K562 (cell line): ENCODE data around the gene IDH2. TPM values are rescaled to one million over a fixed set of nuclear protein-coding genes. Genes with fewer than 3 reads are reported as not detected.
A peak's percentile ranks its signal among the peaks of the same experiment; 100 is the strongest.

Experiments
- ATAC-seq: fragments of 200-7000 bp; cut with Tn5 transposase; 3 replicates; pipeline ENCODE4 v1.9.1; 2020; ENCODE audit warnings: moderate library complexity
- BruUV-seq: library from RNA; stranded (reverse); fragments of 400-500 nt; replicated peaks from 2 replicates; lab custom pipeline; 2021; lab: Mats Ljungman, UMichigan
- CTCF ChIA-PET: fragments of 300-600 bp; formaldehyde crosslinking; extraction: SDS; loops from one replicate; lab custom pipeline; 2021; ENCODE audit warnings: low intra/inter-chr PET ratio; lab: Yijun Ruan, JAX
- POLR2A ChIA-PET: fragments of 300-600, 350-650 bp; sonication (Branson Sonifier 250); formaldehyde crosslinking; extraction: SDS; loops from one replicate; lab custom pipeline; 2021; ENCODE audit warnings: antibody characterized with exemption, inconsistent platforms; lab: Yijun Ruan, JAX
- DNase-seq, 4 experiments: peaks; one replicate each; pipeline versions ENCODE4 v3.0.0 to v3.0.0-alpha.2; 2011 to 2018; ENCODE audit warnings: low spot score in 3 of 4, mixed read lengths in 3 of 4; ENCODE audit errors: extremely low read depth in 1 of 4
- FAIRE-seq: peaks from 2 replicates; lab custom pipeline; 2011; peaks lifted over from hg19 to GRCh38; lab: Jason Lieb, UNC
- H2AFZ ChIP-seq: 2 replicates; pipeline ENCODE4 v1.6.0; 2011; ENCODE audit warnings: low read depth, low read length, control low read depth, inconsistent platforms
- H3K27ac ChIP-seq: fragments of 200-600 bp; 3 replicates; pipeline ENCODE4 v1.8.0; 2011; ENCODE audit warnings: low read depth, mild to moderate bottlenecking, control low read depth, inconsistent platforms, low read length, moderate library complexity, mixed read lengths; ENCODE audit errors: extremely low read depth
- H3K27me3 ChIP-seq, 2 experiments: fragments of 300-600 bp in 1 of 2; 2 replicates in 1 of 2; 3 replicates in 1 of 2; pipeline versions ENCODE4 v1.6.0 to v1.8.0; 2011; ENCODE audit warnings: inconsistent platforms in 2 of 2, low read length in 2 of 2, mild to moderate bottlenecking in 1 of 2, mixed read lengths in 1 of 2, moderate library complexity in 1 of 2; ENCODE audit not compliant: control insufficient read depth in 2 of 2, insufficient read depth in 2 of 2
- H3K36me3 ChIP-seq: fragments of 300-600 bp; 3 replicates; pipeline ENCODE4 v1.8.0; 2011; ENCODE audit warnings: mild to moderate bottlenecking, low read length, inconsistent platforms; ENCODE audit not compliant: control insufficient read depth, insufficient read depth
- H3K4me1 ChIP-seq, 2 experiments: fragments of 200-600 bp in 1 of 2; replicated peaks in 1 of 2; 2 replicates in 1 of 2; 3 replicates in 1 of 2; pipeline versions ENCODE4 v1.5.1 to v1.8.0; 2011; ENCODE audit warnings: inconsistent platforms in 2 of 2, low read length in 2 of 2, mild to moderate bottlenecking in 1 of 2, mixed read lengths in 1 of 2, moderate library complexity in 1 of 2; ENCODE audit not compliant: control insufficient read depth in 2 of 2, insufficient read depth in 2 of 2
- H3K4me2 ChIP-seq: 2 replicates; pipeline ENCODE4 v1.6.1; 2011; ENCODE audit warnings: low read length, control low read depth, inconsistent platforms, mixed read lengths; ENCODE audit not compliant: insufficient read depth
- H3K4me3 ChIP-seq: fragments of 200-600 bp; sonication (generic), shearing (Covaris generic); 2 replicates; pipeline ENCODE4 v1.5.1; 2016; ENCODE audit warnings: control low read depth, inconsistent platforms
- H3K79me2 ChIP-seq: fragments of 200-600 bp; 3 replicates; pipeline ENCODE4 v1.8.0; 2011; ENCODE audit warnings: low read length, inconsistent platforms; ENCODE audit not compliant: control insufficient read depth, insufficient read depth
- H3K9ac ChIP-seq, 2 experiments: 2 replicates each; pipeline versions ENCODE4 v1.6.0 to v1.6.1; 2011; ENCODE audit warnings: low read depth in 2 of 2, low read length in 2 of 2, control low read depth in 1 of 2, inconsistent platforms in 1 of 2, mild to moderate bottlenecking in 1 of 2, mixed read lengths in 1 of 2; ENCODE audit not compliant: insufficient read depth in 1 of 2
- H3K9me1 ChIP-seq: one replicate; pipeline ENCODE4 v1.6.0; 2011; ENCODE audit warnings: inconsistent platforms, mild to moderate bottlenecking, low read length, moderate library complexity; ENCODE audit not compliant: control insufficient read depth, insufficient read depth
- H3K9me3 ChIP-seq: replicated peaks from 2 replicates; pipeline ENCODE4 v1.5.1; 2011; ENCODE audit warnings: low read depth, low read length, inconsistent platforms; ENCODE audit not compliant: control insufficient read depth, insufficient read depth
- H4K20me1 ChIP-seq: replicated peaks from 2 replicates; pipeline ENCODE4 v1.6.1; 2011; ENCODE audit warnings: low read length, inconsistent platforms, mixed read lengths; ENCODE audit not compliant: control insufficient read depth, insufficient read depth
- CHD4 ChIP-seq: fragments of 200-600 bp; sonication (generic); IDR thresholded peaks from 3 replicates; pipeline ENCODE4 v1.6.1; 2012; ENCODE audit warnings: low read depth, mild to moderate bottlenecking, mixed read lengths, low read length, inconsistent platforms; ENCODE audit not compliant: insufficient read depth, insufficient replicate concordance, poor library complexity, severe bottlenecking
- FOS ChIP-seq: IDR thresholded peaks from 3 replicates; pipeline ENCODE4 v1.6.1; 2011; ENCODE audit not compliant: insufficient read length; ENCODE audit errors: extremely low read depth
- NFYB ChIP-seq: IDR thresholded peaks from 2 replicates; pipeline ENCODE4 v1.6.1; 2011; ENCODE audit warnings: mild to moderate bottlenecking, moderate library complexity; ENCODE audit not compliant: insufficient read length; ENCODE audit errors: extremely low read depth
- RBM25 ChIP-seq: fragments of 200-400 bp; formaldehyde crosslinking; IDR thresholded peaks from 2 replicates; pipeline ENCODE4 v1.6.1; 2018; ENCODE audit warnings: low read length, low read depth, moderate library complexity; ENCODE audit not compliant: severe bottlenecking
- SMC3 ChIP-seq: conservative IDR thresholded peaks from 2 replicates; pipeline ENCODE4 v1.6.1; 2011; ENCODE audit warnings: low read depth, low read length, improper control_type of control experiment; ENCODE audit not compliant: insufficient read depth
- WGBS: fragments of 100-300 bp; shearing (Covaris generic); methylation state at CpG from one replicate; pipeline ENCODE4 v1.1.6; 2016; ENCODE audit warnings: low coverage, mixed read lengths; ENCODE audit not compliant: insufficient coverage; ENCODE audit errors: missing lambda C conversion rate; 5-methylcytosine and 5-hydroxymethylcytosine counted together
- in situ Hi-C: fragments of 300-500 bp; cut with MboI; formaldehyde crosslinking; loops from 4 replicates; pipeline ENCODE4 v1.15.0; 2018; ENCODE audit warnings: inconsistent platforms, mixed read lengths
- intact Hi-C: fragments of 100-400 bp; cut with micrococcal nuclease; formaldehyde crosslinking; loops from 2 replicates; pipeline ENCODE4 v1.14.2; 2022
- polyA plus RNA-seq, 8 experiments: library from polyadenylated mRNA; depleted of rRNA in 4 of 8; stranded (reverse) in 5 of 8; unstranded in 3 of 8; fragments of >200 nt; fragmentation: Nextera tagmentation in 2 of 8; fragmentation: Illumina TruSeq in 1 of 8; extraction: Ambion mirVana in 2 of 8; extraction: Trizol in 1 of 8; gene quantifications; 2 replicates each; pipeline versions ENCODE4 v1.2.1 to v1.2.3, GENCODE V29; 2011 to 2014; ENCODE audit warnings: inconsistent platforms in 1 of 8, missing spikeins in 1 of 8
- total RNA-seq, 7 experiments: library from RNA; depleted of rRNA in 6 of 7; stranded (reverse); fragments of >200 nt in 6 of 7; fragmentation: Illumina TruSeq in 2 of 7; extraction: Trizol in 2 of 7; gene quantifications; 2 replicates each; pipeline versions ENCODE4 v1.2.1 to v1.2.3, GENCODE V29; 2011 to 2021; ENCODE audit warnings: low replicate concordance in 1 of 7
- TF ChIP-seq, protein P1 (sequence below): fragments of 450-650 bp; formaldehyde crosslinking; IDR thresholded peaks from 2 replicates; pipeline ENCODE4 v1.4.0; 2020; ENCODE audit warnings: mild to moderate bottlenecking, mixed read lengths
- TF ChIP-seq, protein P2 (sequence below): fragments of 250-450 bp; sonication (Bioruptor Pico); IDR thresholded peaks from 2 replicates; pipeline ENCODE4 v1.8.0; 2022; ENCODE audit warnings: inconsistent platforms
- TF ChIP-seq, protein P3 (sequence below): sonication (generic); formaldehyde crosslinking; IDR thresholded peaks from 2 replicates; pipeline ENCODE4 v1.8.1; 2023; ENCODE audit warnings: mild to moderate bottlenecking, missing genetic modification reagents
- TF ChIP-seq, protein P4 (sequence below): sonication (generic); formaldehyde crosslinking; IDR thresholded peaks from 2 replicates; pipeline ENCODE4 v1.9.0; 2022; ENCODE audit warnings: mild to moderate bottlenecking, missing genetic modification reagents
- TF ChIP-seq, protein P5 (sequence below), 3 experiments: IDR thresholded peaks in 2 of 3; conservative IDR thresholded peaks in 1 of 3; 2 replicates each; pipeline ENCODE4 v1.5.1; 2011 to 2012; ENCODE audit warnings: low read length in 3 of 3, mild to moderate bottlenecking in 3 of 3, control low read depth in 2 of 3, improper control_type of control experiment in 1 of 3, inconsistent platforms in 1 of 3, low read depth in 1 of 3, mixed read lengths in 1 of 3, moderate library complexity in 1 of 3; ENCODE audit not compliant: insufficient read depth in 2 of 3

Gene IDH2
- total and polyA plus RNA-seq, 9 of the 15 experiments (the other 6 are each of a cell fraction or from before 2014, with no cell fraction given) = 0.70 to 99.9 (median 59.2) TPM

DNA sequence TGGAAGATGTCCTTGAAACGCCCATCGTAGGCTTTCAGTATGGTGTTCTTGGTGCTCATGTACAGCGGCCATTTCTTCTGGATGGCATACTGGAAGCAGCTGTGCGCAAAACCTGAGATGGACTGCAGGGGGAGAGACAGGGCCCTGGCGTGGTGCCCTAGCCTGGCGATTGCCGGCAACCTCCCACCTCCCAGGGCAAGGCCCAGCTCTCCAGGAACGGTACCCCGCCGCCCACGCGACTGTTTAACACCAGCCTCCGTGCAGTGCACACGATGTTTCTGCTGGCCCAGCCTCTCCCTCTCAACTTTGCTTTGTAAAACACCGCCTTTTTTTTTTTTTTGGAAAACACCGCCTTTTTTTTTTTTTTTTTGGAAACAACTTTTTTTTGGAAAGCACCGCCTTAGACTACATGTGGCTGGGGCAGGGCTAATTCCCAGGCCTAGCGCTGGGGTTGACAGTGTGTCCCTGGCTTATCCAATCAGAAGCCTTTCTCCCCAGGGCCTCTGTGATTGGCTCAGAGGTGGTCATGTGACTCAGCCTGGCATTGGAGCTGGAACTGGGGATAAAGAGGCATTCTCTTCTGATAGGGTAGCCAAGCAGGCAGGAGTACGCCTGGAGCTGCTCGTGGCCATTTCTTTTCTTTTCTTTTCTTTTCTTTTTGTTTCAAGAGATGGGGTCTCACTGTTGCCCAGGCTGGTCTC is 14.7 kb downstream of the IDH2 start:
- 0 out of 2 replicates have a peak, but pooled peaks cover 5% of the 10 kb centered on the region for H4K20me1 ChIP-seq
- in situ Hi-C loops = loop anchor here (5.0 kb wide), 1 partner anchor 190 kb away; no protein-coding TSS in a partner anchor
- H3K79me2 ChIP-seq = no peaks in the 10 kb centered on the region
- no TSS peak for BruUV-seq
- no peak overlapping the region for H2AFZ ChIP-seq
- H3K9ac ChIP-seq = no peak overlapping the region
- ATAC-seq (peak; percentile 80), FAIRE-seq (peak; percentile 23), DNase-seq (peak; percentile 17 to 81 (median 80))
- CTCF ChIA-PET = interaction anchor here (0.6 to 2.9 kb wide), 5 partner anchors 132 to 348 kb away, joined by 3 to 19 read pairs (median 3); no protein-coding TSS in a partner anchor
- POLR2A ChIA-PET = interaction anchor here (0.6 to 2.2 kb wide), 8 partner anchors 11 to 417 kb away, joined by 3 to 7 read pairs (median 3); partner anchors contain the start of gene IDH2
- intact Hi-C loops = loop anchor here (5.0 kb wide), 1 partner anchor 345 kb away; no protein-coding TSS in a partner anchor
- H3K4me1 ChIP-seq = peaks cover 0 to 17% of the 10 kb centered on the region in 2 experiments; a peak in 2 of 5 replicates
- peaks cover 48% of the 10 kb centered on the region; the same call in 2 of the 3 replicates for H3K36me3 ChIP-seq
- no peaks in the 10 kb centered on the region for H3K27me3 ChIP-seq
- H3K9me1 ChIP-seq = no peaks in the 10 kb centered on the region
- H3K4me2 ChIP-seq = no peak overlapping the region
- no peaks in the 10 kb centered on the region for H3K9me3 ChIP-seq
- H3K4me3 ChIP-seq = no peak overlapping the region
- H3K27ac ChIP-seq = no peak overlapping the region
- 72% methylated on average over 19 of the region's 20 CpGs for WGBS
- TF ChIP-seq RBM25 (peak; percentile 51), NFYB (peak; percentile 76), CHD4 (no peak), FOS (peak; percentile 4), SMC3 (0 out of 2 replicates have a peak, but pooled peaks have one; percentile 31)
- TF ChIP-seq, protein P1, sequence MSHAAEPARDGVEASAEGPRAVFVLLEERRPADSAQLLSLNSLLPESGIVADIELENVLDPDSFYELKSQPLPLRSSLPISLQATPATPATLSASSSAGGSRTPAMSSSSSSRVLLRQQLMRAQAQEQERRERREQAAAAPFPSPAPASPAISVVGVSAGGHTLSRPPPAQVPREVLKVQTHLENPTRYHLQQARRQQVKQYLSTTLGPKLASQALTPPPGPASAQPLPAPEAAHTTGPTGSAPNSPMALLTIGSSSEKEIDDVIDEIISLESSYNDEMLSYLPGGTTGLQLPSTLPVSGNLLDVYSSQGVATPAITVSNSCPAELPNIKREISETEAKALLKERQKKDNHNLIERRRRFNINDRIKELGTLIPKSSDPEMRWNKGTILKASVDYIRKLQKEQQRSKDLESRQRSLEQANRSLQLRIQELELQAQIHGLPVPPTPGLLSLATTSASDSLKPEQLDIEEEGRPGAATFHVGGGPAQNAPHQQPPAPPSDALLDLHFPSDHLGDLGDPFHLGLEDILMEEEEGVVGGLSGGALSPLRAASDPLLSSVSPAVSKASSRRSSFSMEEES (CRISPR knock-in tag) = peak; percentile 86
- TF ChIP-seq, protein P2, sequence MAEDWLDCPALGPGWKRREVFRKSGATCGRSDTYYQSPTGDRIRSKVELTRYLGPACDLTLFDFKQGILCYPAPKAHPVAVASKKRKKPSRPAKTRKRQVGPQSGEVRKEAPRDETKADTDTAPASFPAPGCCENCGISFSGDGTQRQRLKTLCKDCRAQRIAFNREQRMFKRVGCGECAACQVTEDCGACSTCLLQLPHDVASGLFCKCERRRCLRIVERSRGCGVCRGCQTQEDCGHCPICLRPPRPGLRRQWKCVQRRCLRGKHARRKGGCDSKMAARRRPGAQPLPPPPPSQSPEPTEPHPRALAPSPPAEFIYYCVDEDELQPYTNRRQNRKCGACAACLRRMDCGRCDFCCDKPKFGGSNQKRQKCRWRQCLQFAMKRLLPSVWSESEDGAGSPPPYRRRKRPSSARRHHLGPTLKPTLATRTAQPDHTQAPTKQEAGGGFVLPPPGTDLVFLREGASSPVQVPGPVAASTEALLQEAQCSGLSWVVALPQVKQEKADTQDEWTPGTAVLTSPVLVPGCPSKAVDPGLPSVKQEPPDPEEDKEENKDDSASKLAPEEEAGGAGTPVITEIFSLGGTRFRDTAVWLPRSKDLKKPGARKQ (CRISPR knock-in tag) = no peak
- TF ChIP-seq, protein P3, sequence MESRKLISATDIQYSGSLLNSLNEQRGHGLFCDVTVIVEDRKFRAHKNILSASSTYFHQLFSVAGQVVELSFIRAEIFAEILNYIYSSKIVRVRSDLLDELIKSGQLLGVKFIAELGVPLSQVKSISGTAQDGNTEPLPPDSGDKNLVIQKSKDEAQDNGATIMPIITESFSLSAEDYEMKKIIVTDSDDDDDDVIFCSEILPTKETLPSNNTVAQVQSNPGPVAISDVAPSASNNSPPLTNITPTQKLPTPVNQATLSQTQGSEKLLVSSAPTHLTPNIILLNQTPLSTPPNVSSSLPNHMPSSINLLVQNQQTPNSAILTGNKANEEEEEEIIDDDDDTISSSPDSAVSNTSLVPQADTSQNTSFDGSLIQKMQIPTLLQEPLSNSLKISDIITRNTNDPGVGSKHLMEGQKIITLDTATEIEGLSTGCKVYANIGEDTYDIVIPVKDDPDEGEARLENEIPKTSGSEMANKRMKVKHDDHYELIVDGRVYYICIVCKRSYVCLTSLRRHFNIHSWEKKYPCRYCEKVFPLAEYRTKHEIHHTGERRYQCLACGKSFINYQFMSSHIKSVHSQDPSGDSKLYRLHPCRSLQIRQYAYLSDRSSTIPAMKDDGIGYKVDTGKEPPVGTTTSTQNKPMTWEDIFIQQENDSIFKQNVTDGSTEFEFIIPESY = peak; percentile 54
- TF ChIP-seq, protein P4, sequence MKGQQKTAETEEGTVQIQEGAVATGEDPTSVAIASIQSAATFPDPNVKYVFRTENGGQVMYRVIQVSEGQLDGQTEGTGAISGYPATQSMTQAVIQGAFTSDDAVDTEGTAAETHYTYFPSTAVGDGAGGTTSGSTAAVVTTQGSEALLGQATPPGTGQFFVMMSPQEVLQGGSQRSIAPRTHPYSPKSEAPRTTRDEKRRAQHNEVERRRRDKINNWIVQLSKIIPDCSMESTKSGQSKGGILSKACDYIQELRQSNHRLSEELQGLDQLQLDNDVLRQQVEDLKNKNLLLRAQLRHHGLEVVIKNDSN = peak; percentile 82
- TF ChIP-seq, protein P5, sequence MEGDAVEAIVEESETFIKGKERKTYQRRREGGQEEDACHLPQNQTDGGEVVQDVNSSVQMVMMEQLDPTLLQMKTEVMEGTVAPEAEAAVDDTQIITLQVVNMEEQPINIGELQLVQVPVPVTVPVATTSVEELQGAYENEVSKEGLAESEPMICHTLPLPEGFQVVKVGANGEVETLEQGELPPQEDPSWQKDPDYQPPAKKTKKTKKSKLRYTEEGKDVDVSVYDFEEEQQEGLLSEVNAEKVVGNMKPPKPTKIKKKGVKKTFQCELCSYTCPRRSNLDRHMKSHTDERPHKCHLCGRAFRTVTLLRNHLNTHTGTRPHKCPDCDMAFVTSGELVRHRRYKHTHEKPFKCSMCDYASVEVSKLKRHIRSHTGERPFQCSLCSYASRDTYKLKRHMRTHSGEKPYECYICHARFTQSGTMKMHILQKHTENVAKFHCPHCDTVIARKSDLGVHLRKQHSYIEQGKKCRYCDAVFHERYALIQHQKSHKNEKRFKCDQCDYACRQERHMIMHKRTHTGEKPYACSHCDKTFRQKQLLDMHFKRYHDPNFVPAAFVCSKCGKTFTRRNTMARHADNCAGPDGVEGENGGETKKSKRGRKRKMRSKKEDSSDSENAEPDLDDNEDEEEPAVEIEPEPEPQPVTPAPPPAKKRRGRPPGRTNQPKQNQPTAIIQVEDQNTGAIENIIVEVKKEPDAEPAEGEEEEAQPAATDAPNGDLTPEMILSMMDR (IDR thresholded peaks at IDR 0.05 in 2 of 3, conservative IDR thresholded peaks at IDR 0.05 in 1 of 3; ENCODE audit: insufficient read depth in 2 of 3, low read depth in 1 of 3, low read length in 3 of 3) = peak in 2 of 3 experiments; percentile 33 to 45; a peak in 4 of 6 replicates
